Esophagus squamous epithelium (tissue), 5 donors: ENCODE results near the gene UBE2K. TPM values are rescaled to one million over a fixed set of nuclear protein-coding genes. Genes with fewer than 3 reads are reported as not detected.
"Not testable (repeated sequence)": the region's sequence is repeated elsewhere in the genome, so short reads cannot be mapped to it uniquely, and the experiment has no call there.

ENCODE experiments used
- DNase-seq: peaks from one replicate; lab custom pipeline; 2025; lab: John Stamatoyannopoulos, UW
- H3K27ac ChIP-seq, 4 donors: fragments of 200-600 bp; sonication (generic); one replicate each; pipeline ENCODE4 v1.5.1; 2016 to 2019; ENCODE audit warnings: mild to moderate bottlenecking in 1 of 4
- H3K27me3 ChIP-seq, 4 donors: fragments of 200-600 bp; sonication (generic); 1 replicate in 3 of 4; 2 replicates in 1 of 4; pipeline versions ENCODE4 v1.5.1 to v1.6.0; 2017 to 2021; ENCODE audit warnings: antibody characterized with exemption in 1 of 4
- H3K36me3 ChIP-seq, 3 donors: fragments of 200-600 bp; sonication (generic); one replicate each; pipeline ENCODE4 v1.5.1; 2016 to 2019
- H3K4me1 ChIP-seq, 3 donors: fragments of 200-600 bp; sonication (generic); one replicate each; pipeline ENCODE4 v1.5.1; 2017 to 2019
- H3K4me3 ChIP-seq, 4 donors: fragments of 200-600 bp; sonication (generic); 1 replicate in 3 of 4; 2 replicates in 1 of 4; pipeline ENCODE4 v1.5.1; 2016 to 2019; ENCODE audit warnings: mild to moderate bottlenecking in 2 of 4, moderate library complexity in 1 of 4
- H3K9me3 ChIP-seq, 3 donors: fragments of 200-600 bp; sonication (generic); one replicate each; pipeline ENCODE4 v1.5.1; 2016 to 2019
- CTCF ChIP-seq, 6 experiments: fragments of 450-650 bp in 4 of 6; fragments of 200-600 bp in 2 of 6; sonication (generic) in 2 of 6; IDR thresholded peaks; one replicate each; pipeline ENCODE4 v1.5.1; 2016 to 2019; ENCODE audit warnings: antibody characterized with exemption in 6 of 6, mild to moderate bottlenecking in 4 of 6, moderate library complexity in 4 of 6
- POLR2A ChIP-seq, 4 donors: fragments of 450-650 bp; IDR thresholded peaks; one replicate each; pipeline ENCODE4 v1.6.1; 2017; ENCODE audit warnings: antibody characterized with exemption in 4 of 4, mild to moderate bottlenecking in 4 of 4, moderate library complexity in 3 of 4
- WGBS, 2 donors: methylation state at CpG; one replicate each; pipeline ENCODE4 v1.1.5; 2018; 5-methylcytosine and 5-hydroxymethylcytosine counted together
- intact Hi-C: fragments of 100-400 bp; cut with DNase I; formaldehyde crosslinking; loops from one replicate; pipeline ENCODE4 v1.15.0; 2022
- total RNA-seq, 4 donors: library from RNA; depleted of rRNA; stranded (reverse); fragments of >200 nt; gene quantifications; one replicate each; pipeline ENCODE4 v1.1.0, GENCODE V29; 2016
- donor health status: DM: yes; HTN: yes; CAD: no.

The UBE2K gene
- total RNA-seq, 4 donors from 2014 or later, result 28.1 to 37.6 (median 35.3) TPM

GRCh38 chr4:39719804-39720580 is 22.1 kb downstream of the UBE2K start:
- no peaks in the 10 kb centered on the region for H3K27me3 ChIP-seq
- no peaks in the 10 kb centered on the region for H3K9me3 ChIP-seq
- H3K27ac ChIP-seq, result no peak overlapping the region
- peaks cover 0 to 55% (median 10%) of the 10 kb centered on the region in 3 donors for H3K4me1 ChIP-seq
- DNase-seq, result no peak
- TF ChIP-seq CTCF (IDR thresholded peaks at IDR 0.05) (no peak), POLR2A (IDR thresholded peaks at IDR 0.05) (no peak)
- intact Hi-C loops, result no loop called here
- peaks cover 0 to 17% (median 0%) of the 10 kb centered on the region in 3 donors for H3K36me3 ChIP-seq
- no peak overlapping the region for H3K4me3 ChIP-seq

- DNase-seq, H3K27me3 ChIP-seq, intact Hi-C loops, H3K4me3 ChIP-seq, H3K27ac ChIP-seq, H3K9me3 ChIP-seq: not testable (repeated sequence)
- 84 to 85% methylated on average over 6 of the region's 6 CpGs for WGBS, 2 donors
- peaks cover 0 to 17% (median 0%) of the 10 kb centered on the region in 3 donors for H3K36me3 ChIP-seq
- peaks cover 0 to 50% (median 9%) of the 10 kb centered on the region in 3 donors for H3K4me1 ChIP-seq
These were observed 23.3 kb downstream of the UBE2K start for GRCh38 chr4:39721273-39721672.

GRCh38 chr4:39721788-39722187 is 23.9 kb downstream of the UBE2K start:
- no peak overlapping the region for H3K27ac ChIP-seq
- TF ChIP-seq POLR2A (IDR thresholded peaks at IDR 0.05) (no peak), CTCF (IDR thresholded peaks at IDR 0.05) (no peak)
- H3K27me3 ChIP-seq, result no peaks in the 10 kb centered on the region
- no peak overlapping the region for H3K4me3 ChIP-seq
- WGBS, 2 donors, result 53 to 65% methylated on average over 7 of the region's 7 CpGs
- intact Hi-C loops, result no loop called here
- H3K36me3 ChIP-seq, result peaks cover 0 to 17% (median 0%) of the 10 kb centered on the region in 3 donors
- peaks cover 0 to 49% (median 7%) of the 10 kb centered on the region in 3 donors for H3K4me1 ChIP-seq
- H3K9me3 ChIP-seq, result no peaks in the 10 kb centered on the region
- no peak for DNase-seq

- TF ChIP-seq POLR2A (IDR thresholded peaks at IDR 0.05) (no peak), CTCF (IDR thresholded peaks at IDR 0.05) (no peak)
- 47 to 49% methylated on average over 4 of the region's 4 CpGs for WGBS, 2 donors
- H3K27me3 ChIP-seq, result no peaks in the 10 kb centered on the region
- H3K9me3 ChIP-seq, result no peaks in the 10 kb centered on the region
- intact Hi-C loops, result no loop called here
- H3K36me3 ChIP-seq, result peaks cover 0 to 18% (median 0%) of the 10 kb centered on the region in 3 donors
- H3K4me3 ChIP-seq, result no peak overlapping the region
- H3K4me1 ChIP-seq, result peaks cover 4 to 27% (median 13%) of the 10 kb centered on the region in 3 donors
- DNase-seq, result no peak
- H3K27ac ChIP-seq, result peak overlapping the region in 3 of 4 donors; percentile 3 to 45 (median 19)
These were observed 31.6 kb downstream of the UBE2K start for GRCh38 chr4:39729557-39729956.

GRCh38 chr4:39730072-39730471 is 32.1 kb downstream of the UBE2K start:
- Histone ChIP-seq H3K4me1 (peaks cover 4 to 27% (median 13%) of the 10 kb centered on the region in 3 donors), H3K36me3 (peaks cover 0 to 21% (median 0%) of the 10 kb centered on the region in 3 donors), H3K4me3 (no peak overlapping the region), H3K9me3 (no peaks in the 10 kb centered on the region), H3K27ac (peak overlapping the region in 3 of 4 donors; percentile 3 to 45 (median 19)), H3K27me3 (no peaks in the 10 kb centered on the region)
- intact Hi-C loops, result no loop called here
- DNase-seq, result no peak
- 46 to 52% methylated on average over 3 of the region's 3 CpGs for WGBS, 2 donors
- TF ChIP-seq CTCF (IDR thresholded peaks at IDR 0.05), result no peak
- no peak for TF ChIP-seq POLR2A (IDR thresholded peaks at IDR 0.05)
